GM12891 (cell line): ENCODE data around the gene PSTPIP2.

ENCODE experiments used
- POLR2A ChIP-seq: IDR thresholded peaks from 2 replicates; pipeline ENCODE4 v1.6.1; 2011; ENCODE audit warnings: low read depth, low read length, control low read depth
- POLR2AphosphoS5 ChIP-seq: IDR thresholded peaks from 2 replicates; pipeline ENCODE4 v1.6.1; 2011; ENCODE audit warnings: low read depth, low read length, control low read depth
- TAF1 ChIP-seq: IDR thresholded peaks from 2 replicates; pipeline ENCODE4 v1.6.1; 2011; ENCODE audit warnings: low read depth, low read length, control low read depth

DNA sequence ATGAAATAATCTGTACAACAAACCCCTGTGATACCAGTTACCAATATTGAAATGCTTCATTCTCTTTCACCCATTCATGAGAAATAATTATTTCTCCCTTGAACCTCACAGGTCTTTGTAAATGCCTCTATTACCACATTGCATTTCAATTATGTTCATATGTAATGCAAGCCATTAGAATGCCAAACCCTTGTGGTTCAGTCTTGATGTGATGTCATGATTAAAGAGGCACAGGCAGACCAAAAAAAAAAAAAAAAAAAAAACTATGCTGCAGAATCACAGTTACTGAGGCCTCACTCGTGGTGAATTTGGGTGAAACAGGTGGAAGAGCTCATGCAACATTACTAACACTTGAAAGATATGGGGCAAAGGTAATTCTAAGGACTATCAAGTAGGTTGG lies 95.5 kb downstream of the PSTPIP2 start:
- TF ChIP-seq POLR2AphosphoS5 (no peak), POLR2A (no peak), TAF1 (no peak)
